Measurements from ENCODE around the gene PRDM1.

GRCh38 chr6:106156413-106156812, 70.3 kb downstream of the PRDM1 start:
- TF ChIP-seq CTCF (IDR thresholded peaks at IDR 0.05) (no peak), POLR2A (IDR thresholded peaks at IDR 0.05) (no peak)

All from uterus (tissue), 2 donors.